Right atrium auricular region (tissue), 2 donors: ENCODE results near the gene STK32A. TPM values are rescaled to one million over a fixed set of nuclear protein-coding genes. Genes with fewer than 3 reads are reported as not detected.

Experiments
- DNase-seq: peaks from one replicate; pipeline ENCODE4 v3.0.0-alpha.2; 2019; ENCODE audit warnings: low spot score
- H3K27ac ChIP-seq, 2 donors: fragments of 200-600 bp; sonication (generic); 1 replicate in 1 of 2; 2 replicates in 1 of 2; pipeline ENCODE4 v1.5.1; 2016 to 2019
- H3K27me3 ChIP-seq, 2 donors: fragments of 200-600 bp; sonication (generic); one replicate each; pipeline versions ENCODE4 v1.5.1 to v1.6.0; 2017 to 2019
- H3K36me3 ChIP-seq: fragments of 200-600 bp; sonication (generic); one replicate; pipeline ENCODE4 v1.5.1; 2016
- H3K4me1 ChIP-seq, 2 donors: fragments of 200-600 bp; sonication (generic); one replicate each; pipeline versions ENCODE4 v1.5.1 to v1.6.0; 2017 to 2019
- H3K4me3 ChIP-seq, 2 donors: fragments of 200-600 bp; sonication (generic); 1 replicate in 1 of 2; 2 replicates in 1 of 2; pipeline ENCODE4 v1.5.1; 2017 to 2019; ENCODE audit warnings: mild to moderate bottlenecking in 1 of 2, moderate library complexity in 1 of 2
- H3K9me3 ChIP-seq, 2 donors: fragments of 200-600 bp; sonication (generic); one replicate each; pipeline ENCODE4 v1.5.1; 2019
- total RNA-seq, 2 donors: library from RNA; depleted of rRNA; stranded (reverse); fragments of >200 nt; gene quantifications; one replicate each; pipeline ENCODE4 v1.1.0, GENCODE V29; 2016
- TF ChIP-seq, protein P1 (sequence below), 2 donors: fragments of 200-600 bp; sonication (generic); IDR thresholded peaks; one replicate each; pipeline ENCODE4 v1.5.1; 2019; ENCODE audit warnings: antibody characterized with exemption in 2 of 2

The STK32A gene
- total RNA-seq, 2 donors from 2014 or later: 0.22 to 0.39 TPM

- H3K27ac ChIP-seq: no peak overlapping the region
- H3K9me3 ChIP-seq: no peaks in the 10 kb centered on the region
- no peak for DNase-seq
- no peaks in the 10 kb centered on the region for H3K36me3 ChIP-seq
- TF ChIP-seq, protein P1, sequence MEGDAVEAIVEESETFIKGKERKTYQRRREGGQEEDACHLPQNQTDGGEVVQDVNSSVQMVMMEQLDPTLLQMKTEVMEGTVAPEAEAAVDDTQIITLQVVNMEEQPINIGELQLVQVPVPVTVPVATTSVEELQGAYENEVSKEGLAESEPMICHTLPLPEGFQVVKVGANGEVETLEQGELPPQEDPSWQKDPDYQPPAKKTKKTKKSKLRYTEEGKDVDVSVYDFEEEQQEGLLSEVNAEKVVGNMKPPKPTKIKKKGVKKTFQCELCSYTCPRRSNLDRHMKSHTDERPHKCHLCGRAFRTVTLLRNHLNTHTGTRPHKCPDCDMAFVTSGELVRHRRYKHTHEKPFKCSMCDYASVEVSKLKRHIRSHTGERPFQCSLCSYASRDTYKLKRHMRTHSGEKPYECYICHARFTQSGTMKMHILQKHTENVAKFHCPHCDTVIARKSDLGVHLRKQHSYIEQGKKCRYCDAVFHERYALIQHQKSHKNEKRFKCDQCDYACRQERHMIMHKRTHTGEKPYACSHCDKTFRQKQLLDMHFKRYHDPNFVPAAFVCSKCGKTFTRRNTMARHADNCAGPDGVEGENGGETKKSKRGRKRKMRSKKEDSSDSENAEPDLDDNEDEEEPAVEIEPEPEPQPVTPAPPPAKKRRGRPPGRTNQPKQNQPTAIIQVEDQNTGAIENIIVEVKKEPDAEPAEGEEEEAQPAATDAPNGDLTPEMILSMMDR (IDR thresholded peaks at IDR 0.05): no peak
- no peaks in the 10 kb centered on the region for H3K27me3 ChIP-seq
- no peaks in the 10 kb centered on the region for H3K4me1 ChIP-seq
- H3K4me3 ChIP-seq: no peak overlapping the region
Measured at GRCh38 chr5:147223343-147223742, 11.5 kb upstream of the STK32A start.

DNA sequence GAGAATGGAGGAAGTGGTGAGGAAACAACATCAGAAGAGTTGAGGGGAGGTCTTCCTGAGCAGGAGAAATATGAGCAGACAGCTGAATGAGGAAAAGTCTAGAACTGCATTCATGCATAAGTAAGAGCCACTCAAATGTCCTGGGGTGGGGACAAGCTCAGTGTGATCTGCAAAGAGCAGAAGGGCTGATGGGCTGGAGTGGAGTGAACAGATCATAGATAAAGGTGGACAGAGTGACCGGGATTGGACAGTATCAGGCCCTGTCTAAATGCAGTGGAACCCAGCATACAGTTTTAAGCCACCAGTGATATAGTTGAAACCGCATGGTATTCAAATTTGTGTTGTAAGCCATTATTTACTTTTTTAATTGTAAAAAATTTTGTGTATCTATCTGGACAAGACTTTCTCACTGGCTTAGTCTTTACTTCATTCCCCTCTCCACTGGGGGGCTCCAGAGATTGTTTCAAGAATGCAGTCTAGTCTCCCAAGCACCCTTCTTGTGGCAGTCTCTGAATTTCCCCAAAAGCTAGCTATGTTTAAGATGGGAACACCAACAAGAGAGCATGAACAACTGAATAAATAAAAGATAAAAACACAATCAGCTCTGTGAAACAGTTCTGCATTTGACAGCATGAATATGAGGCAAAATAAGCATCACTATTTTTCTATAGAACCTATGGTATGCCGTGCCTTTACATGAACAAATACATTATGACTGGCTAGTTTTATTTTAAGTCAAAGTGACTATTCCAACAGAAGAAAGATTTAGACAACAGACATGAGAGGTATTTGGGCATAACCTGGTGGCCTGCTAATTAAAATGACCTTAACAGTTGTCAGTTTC, 10.7 kb upstream of the STK32A start:
- Histone ChIP-seq H3K27ac (no peak overlapping the region), H3K36me3 (no peaks in the 10 kb centered on the region), H3K9me3 (no peaks in the 10 kb centered on the region), H3K4me1 (no peaks in the 10 kb centered on the region), H3K4me3 (no peak overlapping the region), H3K27me3 (no peaks in the 10 kb centered on the region)
- DNase-seq: no peak
- TF ChIP-seq, protein P1 (IDR thresholded peaks at IDR 0.05): peak; percentile 58 to 75

GRCh38 chr5:147225938-147226337, 8.9 kb upstream of the STK32A start:
- Histone ChIP-seq H3K4me1 (no peaks in the 10 kb centered on the region), H3K9me3 (no peaks in the 10 kb centered on the region), H3K36me3 (no peaks in the 10 kb centered on the region), H3K27me3 (no peaks in the 10 kb centered on the region), H3K27ac (no peak overlapping the region), H3K4me3 (no peak overlapping the region)
- no peak for DNase-seq
- TF ChIP-seq, protein P1 (IDR thresholded peaks at IDR 0.05): no peak

DNA sequence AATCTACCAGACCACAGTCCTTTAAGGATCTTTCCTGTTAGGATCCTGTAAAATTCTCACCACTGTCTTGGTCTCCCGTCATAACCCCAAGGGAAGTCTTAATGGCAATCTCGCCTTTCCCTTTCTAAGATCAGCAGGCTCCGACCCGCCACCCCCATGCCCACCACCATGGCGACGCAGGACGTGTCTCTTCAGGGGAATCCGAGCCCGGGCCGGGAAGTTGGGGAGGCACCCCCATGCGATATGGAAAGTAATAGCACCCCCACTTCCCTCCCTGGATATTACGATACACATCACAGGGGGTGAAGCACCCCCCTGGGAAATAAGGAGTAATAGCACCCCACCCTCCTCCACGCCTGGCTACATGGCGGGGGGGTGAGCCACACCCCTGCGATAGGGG, 8.3 kb upstream of the STK32A start:
- TF ChIP-seq, protein P1 (IDR thresholded peaks at IDR 0.05): no peak
- Histone ChIP-seq H3K27ac (no peak overlapping the region), H3K4me3 (no peak overlapping the region), H3K36me3 (no peaks in the 10 kb centered on the region), H3K27me3 (no peaks in the 10 kb centered on the region), H3K9me3 (no peaks in the 10 kb centered on the region), H3K4me1 (no peaks in the 10 kb centered on the region)
- DNase-seq: no peak

DNA sequence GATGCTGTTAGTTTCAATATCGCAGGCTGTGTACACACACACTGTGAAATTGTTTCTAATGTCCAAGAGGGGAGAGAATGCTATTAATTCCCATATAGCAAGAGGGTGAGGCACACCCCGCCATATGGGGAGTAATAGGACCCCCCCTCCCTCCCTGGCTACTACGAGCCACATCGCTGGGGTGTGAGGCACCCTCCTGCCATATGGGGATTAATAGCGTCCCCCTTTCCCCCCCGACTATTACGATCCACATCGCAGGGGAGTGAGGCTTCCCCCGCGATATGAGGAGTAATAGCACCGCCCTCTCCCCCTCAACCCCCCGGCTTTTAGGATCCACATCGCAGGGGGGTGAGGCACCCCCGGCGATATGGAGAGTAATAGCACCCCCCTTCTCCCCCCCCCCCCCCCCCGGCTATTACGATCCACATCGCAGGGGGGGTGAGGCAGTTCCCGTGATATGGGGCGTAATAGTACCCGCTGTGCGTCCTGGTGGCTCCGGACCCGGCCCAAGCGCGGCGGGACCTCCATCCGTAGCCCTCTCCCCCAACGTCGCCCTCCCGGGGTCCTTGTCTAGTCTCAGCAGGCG, 494 bp upstream of the STK32A start:
- Histone ChIP-seq H3K4me3 (peak overlapping the region; percentile 51 to 64), H3K4me1 (peaks cover 0 to 9% of the 10 kb centered on the region in 2 donors), H3K9me3 (no peaks in the 10 kb centered on the region), H3K27me3 (peaks cover 0 to 3% of the 10 kb centered on the region in 2 donors), H3K36me3 (no peaks in the 10 kb centered on the region), H3K27ac (peak overlapping the region; percentile 55 to 76)
- no peak for DNase-seq
- TF ChIP-seq, protein P1 (IDR thresholded peaks at IDR 0.05): no peak
